GM19324 (cell line): ENCODE measurements around the gene JAK3.

Experiments used
- ATAC-seq: cut with Tn5 transposase; IDR thresholded peaks from one replicate; pipeline ENCODE4 v1.9.1; 2021; ENCODE audit warnings: mild to moderate bottlenecking, moderate library complexity; ENCODE audit not compliant: unreplicated experiment, low FRiP score

Gene JAK3

GRCh38 chr19:17841810-17842662 is 5.7 kb downstream of the JAK3 start:
- no peak for ATAC-seq

GRCh38 chr19:17841371-17841809 is 6.4 kb downstream of the JAK3 start:
- ATAC-seq: no peak

GRCh38 chr19:17840019-17840418 is 7.8 kb downstream of the JAK3 start:
- ATAC-seq: no peak

GRCh38 chr19:17837972-17838371 is 9.8 kb downstream of the JAK3 start:
- no peak for ATAC-seq

- ATAC-seq: no peak
These were observed 11.3 kb downstream of the JAK3 start for GRCh38 chr19:17836530-17836929.

- no peak for ATAC-seq
These were observed 12.4 kb downstream of the JAK3 start for GRCh38 chr19:17835182-17836006.

GRCh38 chr19:17834350-17835181 is 13.2 kb downstream of the JAK3 start:
- no peak for ATAC-seq

GRCh38 chr19:17832443-17833208 is 15.2 kb downstream of the JAK3 start:
- no peak for ATAC-seq

- ATAC-seq: no peak
These were observed 16.3 kb downstream of the JAK3 start for GRCh38 chr19:17831419-17831888.

GRCh38 chr19:17830567-17831418 is 17.0 kb downstream of the JAK3 start:
- no peak for ATAC-seq

GRCh38 chr19:17829855-17830566 is 17.8 kb downstream of the JAK3 start:
- no peak for ATAC-seq

- ATAC-seq: no peak
These were observed 21.2 kb downstream of the JAK3 start for GRCh38 chr19:17826508-17827056.

GRCh38 chr19:17824339-17824738 is 23.4 kb downstream of the JAK3 start:
- ATAC-seq: no peak

- ATAC-seq: no peak
These were observed 26.6 kb downstream of the JAK3 start, which contains the start of gene INSL3 for GRCh38 chr19:17821190-17821589. TSS of gene INSL3 (minus strand) at chr19:17821519. CDS start at chr19:17821506, 13 bp downstream.

- ATAC-seq: no peak
These were observed 30.0 kb downstream of the JAK3 start for GRCh38 chr19:17817668-17818363.

- ATAC-seq: no peak
These were observed 35.7 kb downstream of the JAK3 start for GRCh38 chr19:17812099-17812498.

- no peak for ATAC-seq
These were observed 36.1 kb downstream of the JAK3 start for GRCh38 chr19:17811681-17812080.
